ENCODE results near the gene TEN1. TPM values are rescaled to one million over a fixed set of nuclear protein-coding genes. Genes with fewer than 3 reads are reported as not detected.

Gene TEN1
- total and polyA plus RNA-seq, 9 of the 15 experiments (the other 6 are each of a cell fraction or from before 2014, with no cell fraction given) = 1.3 to 25.7 (median 10.1) TPM

GRCh38 chr17:75970011-75970523 lies 9.0 kb upstream of the TEN1 start (continued):
- TF ChIP-seq MAZ (CRISPR knock-in tag; conservative IDR thresholded peaks at IDR 0.05 in 1 of 2, IDR thresholded peaks at IDR 0.05 in 1 of 2) (0 out of 4 replicates have a peak, but pooled peaks of 1 of the 2 experiments have one; percentile 54), ETV5 (CRISPR knock-in tag; IDR thresholded peaks at IDR 0.05; ENCODE audit: low read depth) (peak; percentile 24; the same call in 1 of the 2 replicates), RNF2 (IDR thresholded peaks at IDR 0.05) (peak; percentile 45; the same call in 1 of the 2 replicates), CXXC5 (CRISPR knock-in tag; IDR thresholded peaks at IDR 0.05) (peak; percentile 58; the same call in 1 of the 2 replicates), MTA3 (IDR thresholded peaks at IDR 0.05; ENCODE audit: borderline replicate concordance) (peak; percentile 71; the same call in 1 of the 2 replicates), DPF2 (IDR thresholded peaks at IDR 0.05) (peak; percentile 97), NR0B1 (IDR thresholded peaks at IDR 0.05; ENCODE audit: partially characterized antibody) (no peak), ID3 (CRISPR knock-in tag; IDR thresholded peaks at IDR 0.05) (no peak), ID3 (tag; IDR thresholded peaks at IDR 0.05) (peak; percentile 64; the same call in 1 of the 2 replicates), BRD9 (IDR thresholded peaks at IDR 0.05; ENCODE audit: low read depth, partially characterized antibody) (peak; percentile 31), DMBX1 (CRISPR knock-in tag; IDR thresholded peaks at IDR 0.05; ENCODE audit: borderline replicate concordance) (peak; percentile 77; the same call in 1 of the 2 replicates), MAX (CRISPR knock-in tag; IDR thresholded peaks at IDR 0.05) (no peak), CC2D1A (IDR thresholded peaks at IDR 0.05) (peak; percentile 94), TCF7 (IDR thresholded peaks at IDR 0.05; ENCODE audit: borderline replicate concordance) (peak; percentile 90; the same call in 1 of the 2 replicates), ZBTB2 (IDR thresholded peaks at IDR 0.05) (no peak), GABPB1 (CRISPR knock-in tag; IDR thresholded peaks at IDR 0.05) (peak; percentile 36; the same call in 1 of the 2 replicates), KDM2B (CRISPR knock-in tag; IDR thresholded peaks at IDR 0.05) (no peak), NUFIP1 (IDR thresholded peaks at IDR 0.05; ENCODE audit: partially characterized antibody) (no peak)
